HG03457 (cell line): Measurements from ENCODE around the gene CPED1.

ENCODE experiments used
- ATAC-seq: cut with Tn5 transposase; IDR thresholded peaks from one replicate; pipeline ENCODE4 v1.9.1; 2021; ENCODE audit warnings: moderate number of reproducible peaks; ENCODE audit not compliant: unreplicated experiment

Gene CPED1

GRCh38 chr7:120988591-120989256 is at the start of gene CPED1:
Gene CPED1, plus strand, starts transcription at chr7:120988711. Its CDS starts 911 bp downstream, at chr7:120989622.
- peak; percentile 48 for ATAC-seq

- ATAC-seq: no peak
Measured at GRCh38 chr7:120939345-120939744, 49.2 kb upstream of the CPED1 start.

GRCh38 chr7:120941064-120941463 is 47.4 kb upstream of the CPED1 start:
- no peak for ATAC-seq

GRCh38 chr7:120941856-120942255 is 46.7 kb upstream of the CPED1 start:
- no peak for ATAC-seq

DNA sequence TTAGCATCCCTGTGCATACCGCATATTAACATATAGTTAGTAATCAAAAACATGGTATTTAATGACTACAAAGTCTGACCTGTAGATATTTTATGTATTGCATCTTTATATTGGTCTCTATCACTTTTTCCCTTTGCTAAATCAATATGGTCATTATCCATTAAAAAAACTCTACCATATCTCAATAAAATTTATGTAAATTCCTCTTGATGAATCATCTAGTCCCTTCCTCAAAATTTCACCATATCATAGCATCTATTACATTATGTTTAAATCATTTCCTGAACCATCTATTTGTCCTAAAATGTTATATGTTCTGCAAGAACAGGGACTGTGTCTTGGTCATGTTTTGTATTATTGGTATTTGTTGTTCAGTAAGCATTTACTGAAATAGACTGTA is 45.6 kb upstream of the CPED1 start:
- ATAC-seq: no peak

DNA sequence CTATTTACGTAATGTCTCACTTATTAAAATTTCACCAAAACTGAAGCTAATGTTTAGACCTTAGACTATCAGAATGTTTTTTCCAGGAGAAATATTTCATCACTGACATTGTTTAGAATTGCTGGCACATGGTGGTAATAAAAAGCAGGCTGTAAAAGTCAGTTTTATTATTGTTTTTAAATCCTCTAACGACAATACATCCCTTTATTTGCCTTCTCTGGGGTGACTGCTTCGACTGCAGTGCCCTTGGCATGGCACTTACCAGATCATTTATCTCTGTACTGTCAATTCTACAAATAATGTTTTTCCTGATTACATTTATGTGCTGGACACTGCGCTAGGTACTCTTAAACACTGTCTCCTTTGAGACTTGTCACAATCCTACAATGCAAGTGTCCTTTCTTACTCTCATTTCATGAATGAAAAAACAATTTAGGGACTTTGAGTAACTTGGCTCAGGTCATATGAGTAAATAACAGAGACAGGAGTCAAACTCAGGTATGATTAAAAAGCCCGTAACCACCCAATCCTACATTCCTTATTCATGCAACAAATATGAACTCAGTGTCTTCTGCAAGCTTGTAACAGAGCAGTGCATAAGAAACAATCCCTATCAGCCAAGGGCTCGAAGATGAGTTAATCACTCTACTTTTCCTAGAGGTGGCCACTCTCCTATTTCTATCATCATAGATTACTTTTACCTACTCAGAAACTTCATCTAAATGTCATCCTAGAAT is 43.5 kb upstream of the CPED1 start:
- no peak for ATAC-seq

- ATAC-seq: no peak
Measured at GRCh38 chr7:120947980-120948379, 40.5 kb upstream of the CPED1 start.

DNA sequence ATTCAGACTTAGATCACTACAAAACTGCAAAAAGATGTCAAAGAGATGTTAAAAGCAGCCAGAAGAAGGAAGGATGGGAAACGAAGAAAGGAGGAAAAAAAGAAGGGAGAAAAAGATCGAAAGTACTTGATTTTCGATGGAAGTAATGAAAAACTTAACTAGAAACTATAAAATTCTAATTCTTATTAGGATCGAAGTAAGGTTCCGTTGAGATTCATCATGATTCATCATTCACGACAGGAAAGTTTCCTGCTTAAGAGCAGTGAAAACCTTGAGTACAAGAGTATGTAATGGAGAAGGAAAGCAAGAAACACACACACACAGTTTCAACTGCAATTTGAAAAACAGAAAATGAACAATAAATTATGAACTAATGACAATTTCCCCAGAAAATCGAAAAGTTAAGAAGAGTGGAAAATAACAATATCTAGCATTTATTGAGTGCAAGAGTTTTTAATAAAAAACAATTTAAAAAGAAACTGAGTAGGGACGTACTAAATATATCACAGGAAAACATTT is 39.1 kb upstream of the CPED1 start:
- ATAC-seq: no peak

- ATAC-seq: no peak
Measured at GRCh38 chr7:120949998-120950538, 38.4 kb upstream of the CPED1 start.

GRCh38 chr7:120950539-120951308 is 37.8 kb upstream of the CPED1 start, which contains the start of gene ING3:
Gene ING3, plus strand, starts transcription at chr7:120950777. Its CDS starts 120 bp downstream, at chr7:120950897.
- ATAC-seq: peak; percentile 96

DNA sequence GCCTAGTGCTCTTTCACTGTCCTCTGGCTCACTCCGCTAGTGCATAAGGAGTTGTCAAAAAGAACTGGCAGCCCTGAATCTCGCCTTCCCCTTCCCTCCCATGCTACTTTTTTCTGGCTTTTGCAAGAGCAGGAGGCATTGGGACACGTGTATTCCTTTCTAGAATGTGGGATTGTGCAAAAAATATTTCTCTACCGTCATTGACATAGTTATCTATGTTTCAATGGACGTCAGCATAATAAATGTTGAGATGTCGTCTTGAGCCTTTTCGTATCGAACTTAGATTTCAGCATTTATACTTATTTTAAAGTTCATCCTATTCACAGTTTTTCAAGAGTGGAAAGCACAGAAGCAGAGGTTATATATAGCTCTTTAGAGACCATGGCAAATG is 37.2 kb upstream of the CPED1 start:
- ATAC-seq: no peak

GRCh38 chr7:120951826-120952225 is 36.7 kb upstream of the CPED1 start:
- no peak for ATAC-seq

DNA sequence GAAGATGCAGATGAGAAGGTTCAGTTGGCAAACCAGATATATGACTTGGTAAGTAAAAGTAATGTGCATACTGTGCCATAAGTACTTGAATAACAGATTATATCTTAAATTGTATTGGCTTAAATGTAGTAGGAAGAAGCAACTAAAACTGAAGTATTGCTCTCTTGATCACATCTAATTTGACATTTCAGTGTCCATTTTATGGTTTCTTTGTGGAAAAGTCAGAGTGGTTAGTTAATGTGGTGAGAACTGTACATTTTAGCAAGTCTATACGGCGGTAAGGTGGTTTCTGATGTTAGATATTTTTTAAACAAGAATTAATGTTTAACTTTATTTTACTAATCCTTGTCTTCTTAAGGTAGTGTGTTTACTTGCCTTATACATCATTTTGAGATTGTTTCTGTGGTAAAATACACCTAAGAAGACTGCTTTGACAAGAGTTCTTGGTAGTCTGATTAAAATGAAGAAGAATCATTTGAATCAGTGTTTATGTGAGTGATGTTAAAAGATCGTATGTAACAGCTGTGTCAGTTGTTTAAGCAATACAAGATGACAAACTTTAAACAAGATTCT is 32.8 kb upstream of the CPED1 start:
- peak; percentile 52 for ATAC-seq

- no peak for ATAC-seq
Measured at GRCh38 chr7:120959929-120960484, 28.5 kb upstream of the CPED1 start.

DNA sequence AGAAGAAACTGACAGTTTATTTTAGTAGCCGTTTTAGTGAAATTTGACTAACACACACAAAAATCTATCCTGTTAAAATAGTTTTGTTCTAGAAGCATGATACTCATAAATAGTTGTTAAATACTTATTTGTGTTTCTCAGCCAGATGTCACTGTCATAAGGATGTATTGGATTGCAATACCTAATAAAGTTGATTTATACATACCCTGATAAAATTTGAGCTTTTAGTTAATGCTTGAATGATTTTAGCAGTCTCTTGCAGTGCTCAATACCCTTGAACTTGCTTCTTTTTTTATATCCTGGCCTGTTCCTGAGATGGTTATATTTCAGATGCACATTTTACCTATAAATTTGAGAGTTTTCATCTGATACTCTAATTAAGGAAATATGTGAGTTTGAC is 27.8 kb upstream of the CPED1 start:
- no peak for ATAC-seq

- no peak for ATAC-seq
Measured at GRCh38 chr7:120961638-120962173, 26.8 kb upstream of the CPED1 start.

DNA sequence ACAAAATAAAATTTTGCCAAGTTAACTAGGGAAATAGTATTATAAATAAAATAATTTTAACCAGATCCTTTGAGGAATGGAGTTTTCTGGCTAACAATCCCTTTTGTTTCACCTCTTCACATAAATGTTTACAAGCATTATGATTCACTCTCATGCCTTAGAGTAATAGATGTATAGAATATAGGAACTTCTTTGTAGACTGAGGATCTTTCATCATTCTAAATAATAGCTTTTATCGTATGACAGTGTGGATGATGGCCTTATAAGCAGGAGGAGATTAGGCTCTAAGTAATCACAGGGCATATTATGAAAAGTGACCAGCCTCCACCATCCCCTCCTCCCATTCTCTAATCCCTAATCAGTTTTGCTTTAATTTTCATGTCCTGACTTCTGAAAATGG is 24.4 kb upstream of the CPED1 start:
- ATAC-seq: no peak

- ATAC-seq: no peak
Measured at GRCh38 chr7:120966961-120967360, 21.6 kb upstream of the CPED1 start.

DNA sequence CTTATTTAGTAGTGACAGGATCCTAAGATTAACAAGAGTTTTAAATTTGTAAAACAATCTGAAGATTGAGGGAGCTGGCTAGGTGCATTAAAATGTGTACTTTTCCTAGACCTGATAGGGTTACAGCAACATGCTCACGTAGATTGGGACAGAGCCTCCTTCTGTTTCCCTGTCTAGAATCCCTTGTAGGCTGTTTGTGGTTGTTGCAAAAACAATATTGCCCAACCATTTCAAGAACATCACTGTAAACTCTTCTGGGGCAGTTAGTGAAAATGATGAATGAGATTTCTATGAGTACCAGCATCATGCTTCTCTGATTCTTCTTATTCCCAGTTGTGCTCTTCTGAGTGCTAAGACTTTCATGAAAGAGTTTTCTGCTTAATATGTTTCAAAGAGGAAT is 14.7 kb upstream of the CPED1 start:
- ATAC-seq: no peak

DNA sequence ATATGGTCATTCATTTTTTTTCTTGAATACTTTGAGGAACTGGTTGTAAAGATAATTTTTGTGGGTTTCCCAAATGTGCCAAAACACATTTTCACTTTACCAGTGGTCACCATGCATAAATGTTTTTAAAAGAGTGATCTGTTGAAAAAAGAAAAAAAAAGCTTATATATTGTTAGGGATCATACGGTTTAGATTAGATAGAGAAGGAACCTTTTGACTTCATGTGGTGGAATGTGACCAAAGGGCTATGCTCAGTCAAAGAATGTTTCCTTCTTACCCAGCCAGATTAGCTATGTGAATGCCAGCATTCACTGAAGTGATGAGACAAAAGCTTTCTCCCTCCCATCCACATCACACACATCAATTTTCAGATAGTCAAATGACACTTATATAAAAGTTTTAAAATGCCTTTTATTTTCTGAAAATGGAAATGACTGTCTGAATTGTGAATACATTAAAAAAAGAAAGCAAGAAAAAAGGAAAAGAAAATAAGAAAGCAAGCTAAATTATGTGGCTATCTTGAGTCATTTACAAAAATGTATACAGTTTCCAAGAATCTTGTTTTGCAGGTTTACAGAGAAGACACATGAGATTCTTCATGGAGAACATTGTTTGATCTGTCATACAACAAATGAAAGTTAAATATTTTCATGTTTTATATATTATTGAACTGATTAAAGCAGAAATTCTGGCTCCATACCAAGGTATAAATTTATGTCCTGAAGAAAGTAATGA is 8.6 kb upstream of the CPED1 start:
- no peak for ATAC-seq
